PC-3 (cell line): Measurements from ENCODE around the gene RBFOX2. TPM values are rescaled to one million over a fixed set of nuclear protein-coding genes. Genes with fewer than 3 reads are reported as not detected.

Experiments used
- ATAC-seq: fragments of 200-7000 bp; cut with Tn5 transposase; 2 replicates; pipeline ENCODE4 v1.9.1; 2020; ENCODE audit warnings: mild to moderate bottlenecking, moderate library complexity
- BruUV-seq: library from RNA; stranded (reverse); fragments of 400-500 nt; replicated peaks from 2 replicates; lab custom pipeline; 2021; lab: Mats Ljungman, UMichigan
- CTCF ChIA-PET: fragments of 300-600 bp; sonication (Branson Sonifier 250); formaldehyde crosslinking; loops from one replicate; lab custom pipeline; 2022; ENCODE audit warnings: antibody characterized with exemption; lab: Charles Lee
- POLR2A ChIA-PET: fragments of 300-600 bp; sonication (Branson Sonifier 250); formaldehyde crosslinking; loops from one replicate; lab custom pipeline; 2022; ENCODE audit warnings: antibody characterized with exemption; ENCODE audit not compliant: unreplicated experiment; lab: Charles Lee
- DNase-seq: peaks from one replicate; pipeline ENCODE4 v3.0.0-alpha.2; 2015
- H2AFZ ChIP-seq: fragments of 300-600 bp; sonication (generic); 2 replicates; pipeline ENCODE4 v1.6.0; 2016; ENCODE audit warnings: antibody characterized with exemption, low read length
- H3F3A ChIP-seq: fragments of 300-600 bp; sonication (generic); one replicate; pipeline ENCODE4 v1.6.0; 2017; ENCODE audit warnings: antibody characterized with exemption, low read length, control low read depth, mild to moderate bottlenecking; ENCODE audit not compliant: unreplicated experiment
- H3K27ac ChIP-seq: fragments of 300-600 bp; sonication (generic); 2 replicates; pipeline ENCODE4 v1.5.1; 2016; ENCODE audit warnings: mild to moderate bottlenecking, low read length
- H3K27me3 ChIP-seq: fragments of 300-600 bp; sonication (generic); 2 replicates; pipeline ENCODE4 v1.6.1; 2016; ENCODE audit warnings: low read length, mixed read lengths
- H3K36me3 ChIP-seq: fragments of 300-600 bp; sonication (generic); 2 replicates; pipeline ENCODE4 v1.6.1; 2016; ENCODE audit warnings: low read depth, mixed run types, low read length, mixed read lengths
- H3K4me1 ChIP-seq: fragments of 300-600 bp; sonication (generic); 2 replicates; pipeline ENCODE4 v1.5.1; 2016; ENCODE audit warnings: low read length; ENCODE audit not compliant: insufficient read depth
- H3K4me2 ChIP-seq: fragments of 300-600 bp; sonication (generic); 2 replicates; pipeline ENCODE4 v1.6.0; 2016; ENCODE audit warnings: low read length
- H3K4me3 ChIP-seq: fragments of 300-600 bp; sonication (generic); 2 replicates; pipeline ENCODE4 v1.5.1; 2016; ENCODE audit warnings: mild to moderate bottlenecking, low read length, mixed read lengths
- H3K79me2 ChIP-seq: fragments of 300-600 bp; sonication (generic); 2 replicates; pipeline ENCODE4 v1.6.1; 2017; ENCODE audit warnings: low read length, mixed read lengths
- H3K9ac ChIP-seq: fragments of 300-600 bp; sonication (generic); 2 replicates; pipeline ENCODE4 v1.6.0; 2016; ENCODE audit warnings: mild to moderate bottlenecking, low read length
- H3K9me2 ChIP-seq: fragments of 300-600 bp; sonication (generic); replicated peaks from 2 replicates; pipeline ENCODE4 v1.6.1; 2016; ENCODE audit warnings: mixed run types, low read length, mixed read lengths
- H3K9me3 ChIP-seq: fragments of 300-600 bp; sonication (generic); 2 replicates; pipeline ENCODE4 v1.6.1; 2016; ENCODE audit warnings: low read length, mixed read lengths
- H4K20me1 ChIP-seq: fragments of 300-600 bp; sonication (generic); 2 replicates; pipeline ENCODE4 v1.6.1; 2016; ENCODE audit warnings: low read length, mixed read lengths
- EZH2 ChIP-seq: fragments of 300-600 bp; sonication (generic); IDR thresholded peaks from one replicate; pipeline ENCODE4 v1.6.1; 2017; ENCODE audit warnings: antibody characterized with exemption, mild to moderate bottlenecking, low read length; ENCODE audit not compliant: unreplicated experiment
- EZH2phosphoT487 ChIP-seq: fragments of 300-600 bp; sonication (generic); IDR thresholded peaks from 2 replicates; pipeline ENCODE4 v1.6.1; 2018; ENCODE audit warnings: mild to moderate bottlenecking, antibody characterized with exemption, low read length, borderline replicate concordance
- intact Hi-C: fragments of 100-400 bp; cut with micrococcal nuclease; formaldehyde crosslinking; loops from 2 replicates; pipeline ENCODE4 v1.9.0; 2023
- total RNA-seq: library from RNA; depleted of rRNA; stranded (reverse); fragments of >200 nt; gene quantifications from 2 replicates; pipeline ENCODE4 v1.2.3, GENCODE V29; 2014
- TF ChIP-seq, protein P1 (sequence below): fragments of 300-600 bp; sonication (generic); conservative IDR thresholded peaks from 2 replicates; pipeline ENCODE4 v1.5.1; 2017; ENCODE audit warnings: antibody characterized with exemption, low read depth, mild to moderate bottlenecking, low read length

The RBFOX2 gene
- total RNA-seq, 1 experiment from 2014 or later = 75.1 TPM

GRCh38 chr22:35978201-35978600 lies 50.4 kb downstream of the RBFOX2 start:
- ATAC-seq = no peak
- POLR2A ChIA-PET = no interaction called here
- Histone ChIP-seq H4K20me1 (no peaks in the 10 kb centered on the region), H3K9ac (no peak overlapping the region), H3K4me2 (no peak overlapping the region), H3K27me3 (no peaks in the 10 kb centered on the region), H3K9me2 (no peaks in the 10 kb centered on the region), H3F3A (no peaks in the 10 kb centered on the region), H3K9me3 (no peaks in the 10 kb centered on the region), H3K4me1 (peaks cover 6% of the 10 kb centered on the region), H3K27ac (no peak overlapping the region), H3K36me3 (no peaks in the 10 kb centered on the region), H3K79me2 (peaks cover 80% of the 10 kb centered on the region), H3K4me3 (no peak overlapping the region), H2AFZ (no peak overlapping the region)
- no TSS peak for BruUV-seq
- DNase-seq = no peak
- CTCF ChIA-PET = no interaction called here
- TF ChIP-seq EZH2phosphoT487 = no peak
- TF ChIP-seq EZH2 = no peak
- intact Hi-C loops = no loop called here

DNA sequence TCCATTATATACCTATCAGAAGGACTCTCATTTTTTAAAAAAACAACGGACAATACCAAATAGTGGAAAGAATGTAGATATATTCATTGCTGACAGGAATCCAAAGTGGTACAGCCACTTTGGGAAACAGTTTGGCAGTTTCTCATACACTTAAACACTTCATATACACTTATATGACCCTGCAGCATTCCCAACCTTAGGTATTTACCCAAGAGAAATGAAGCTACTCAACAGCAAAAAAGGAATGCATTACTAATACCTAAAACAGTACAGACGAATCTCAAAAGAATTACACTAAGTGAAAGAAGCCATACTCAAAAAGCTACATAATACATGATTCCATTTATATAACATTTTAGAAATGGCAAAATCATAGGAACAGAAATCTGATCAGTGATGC lies 51.5 kb downstream of the RBFOX2 start:
- H3K9ac ChIP-seq = no peak overlapping the region
- H3K4me2 ChIP-seq = no peak overlapping the region
- ChIA-PET POLR2A (no interaction called here), CTCF (no interaction called here)
- no peaks in the 10 kb centered on the region for H3K9me3 ChIP-seq
- ATAC-seq (no peak), DNase-seq (no peak)
- BruUV-seq = no TSS peak
- TF ChIP-seq, protein P1, sequence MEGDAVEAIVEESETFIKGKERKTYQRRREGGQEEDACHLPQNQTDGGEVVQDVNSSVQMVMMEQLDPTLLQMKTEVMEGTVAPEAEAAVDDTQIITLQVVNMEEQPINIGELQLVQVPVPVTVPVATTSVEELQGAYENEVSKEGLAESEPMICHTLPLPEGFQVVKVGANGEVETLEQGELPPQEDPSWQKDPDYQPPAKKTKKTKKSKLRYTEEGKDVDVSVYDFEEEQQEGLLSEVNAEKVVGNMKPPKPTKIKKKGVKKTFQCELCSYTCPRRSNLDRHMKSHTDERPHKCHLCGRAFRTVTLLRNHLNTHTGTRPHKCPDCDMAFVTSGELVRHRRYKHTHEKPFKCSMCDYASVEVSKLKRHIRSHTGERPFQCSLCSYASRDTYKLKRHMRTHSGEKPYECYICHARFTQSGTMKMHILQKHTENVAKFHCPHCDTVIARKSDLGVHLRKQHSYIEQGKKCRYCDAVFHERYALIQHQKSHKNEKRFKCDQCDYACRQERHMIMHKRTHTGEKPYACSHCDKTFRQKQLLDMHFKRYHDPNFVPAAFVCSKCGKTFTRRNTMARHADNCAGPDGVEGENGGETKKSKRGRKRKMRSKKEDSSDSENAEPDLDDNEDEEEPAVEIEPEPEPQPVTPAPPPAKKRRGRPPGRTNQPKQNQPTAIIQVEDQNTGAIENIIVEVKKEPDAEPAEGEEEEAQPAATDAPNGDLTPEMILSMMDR = no peak
- TF ChIP-seq EZH2phosphoT487 (no peak), EZH2 (no peak)
- no peak overlapping the region for H2AFZ ChIP-seq
- H3K79me2 ChIP-seq = peaks cover 81% of the 10 kb centered on the region
- intact Hi-C loops = no loop called here
- H3K27me3 ChIP-seq = no peaks in the 10 kb centered on the region
- H3K27ac ChIP-seq = no peak overlapping the region
- H3F3A ChIP-seq = no peaks in the 10 kb centered on the region
- no peaks in the 10 kb centered on the region for H3K36me3 ChIP-seq
- no peak overlapping the region for H3K4me3 ChIP-seq
- peaks cover 16% of the 10 kb centered on the region for H3K4me1 ChIP-seq
- no peaks in the 10 kb centered on the region for H4K20me1 ChIP-seq
- no peaks in the 10 kb centered on the region for H3K9me2 ChIP-seq

DNA sequence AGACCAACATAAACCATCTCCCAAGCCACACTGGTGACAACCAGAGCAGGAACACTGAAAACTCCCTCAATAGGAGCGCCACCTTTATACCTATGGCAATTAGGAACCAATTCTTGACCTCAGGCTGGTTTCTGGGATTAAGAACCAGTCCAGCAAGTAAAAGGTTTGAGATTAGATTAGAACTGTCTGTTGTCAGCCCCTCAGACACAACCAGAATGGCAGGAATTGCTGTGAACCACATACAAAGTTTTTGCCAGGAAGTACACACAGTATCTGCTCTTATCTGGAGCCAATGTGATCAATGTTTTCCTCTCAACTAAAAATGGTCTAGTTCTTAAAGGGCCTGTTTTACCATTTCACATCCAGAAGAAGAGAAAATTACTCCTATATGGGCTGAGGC lies 55.2 kb downstream of the RBFOX2 start:
- Histone ChIP-seq H3F3A (no peaks in the 10 kb centered on the region), H3K4me2 (no peak overlapping the region), H4K20me1 (no peaks in the 10 kb centered on the region), H3K79me2 (peaks cover 92% of the 10 kb centered on the region), H2AFZ (no peak overlapping the region), H3K4me3 (no peak overlapping the region), H3K27ac (no peak overlapping the region), H3K9me2 (no peaks in the 10 kb centered on the region), H3K36me3 (no peaks in the 10 kb centered on the region), H3K4me1 (peaks cover 31% of the 10 kb centered on the region), H3K9ac (no peak overlapping the region), H3K27me3 (no peaks in the 10 kb centered on the region), H3K9me3 (no peaks in the 10 kb centered on the region)
- BruUV-seq = no TSS peak
- POLR2A ChIA-PET = no interaction called here
- intact Hi-C loops = no loop called here
- TF ChIP-seq EZH2 (no peak), EZH2phosphoT487 (no peak)
- TF ChIP-seq, protein P1 = no peak
- CTCF ChIA-PET = no interaction called here
- ATAC-seq (no peak), DNase-seq (no peak)
